ENCODE data around the gene KLHL11.

Gene KLHL11

GRCh38 chr17:41864836-41865595, at the start of gene KLHL11:
KLHL11 (minus strand) TSS chr17:41865423; CDS start chr17:41865370, 53 bp downstream.
- peak; percentile 81 to 89 for DNase-seq

GRCh38 chr17:41915020-41915419, 49.8 kb upstream of the KLHL11 start:
- no peak for DNase-seq

- no peak for DNase-seq
Measured at GRCh38 chr17:41914358-41914766, 49.1 kb upstream of the KLHL11 start.

GRCh38 chr17:41913798-41914197, 48.6 kb upstream of the KLHL11 start:
- DNase-seq: no peak

- no peak for DNase-seq
Measured at GRCh38 chr17:41912925-41913324, 47.7 kb upstream of the KLHL11 start.

- no peak for DNase-seq
Measured at GRCh38 chr17:41910701-41911391, 45.6 kb upstream of the KLHL11 start.

GRCh38 chr17:41909088-41909487, 43.9 kb upstream of the KLHL11 start:
- no peak for DNase-seq

- no peak for DNase-seq
Measured at GRCh38 chr17:41907633-41908539, 42.7 kb upstream of the KLHL11 start.

GRCh38 chr17:41907185-41907556, 41.9 kb upstream of the KLHL11 start:
- no peak for DNase-seq

- no peak for DNase-seq
Measured at GRCh38 chr17:41906465-41907184, 41.4 kb upstream of the KLHL11 start.

GRCh38 chr17:41905172-41905571, 39.9 kb upstream of the KLHL11 start:
- DNase-seq: no peak

- DNase-seq: no peak
Measured at GRCh38 chr17:41904242-41904841, 39.1 kb upstream of the KLHL11 start.

GRCh38 chr17:41901646-41902045, 36.4 kb upstream of the KLHL11 start:
- DNase-seq: no peak

GRCh38 chr17:41896726-41897125, 31.5 kb upstream of the KLHL11 start:
- DNase-seq: no peak

GRCh38 chr17:41895617-41896016, 30.4 kb upstream of the KLHL11 start:
- DNase-seq: no peak

- DNase-seq: no peak
Measured at GRCh38 chr17:41894791-41895331, 29.6 kb upstream of the KLHL11 start.

GRCh38 chr17:41893384-41893783, 28.2 kb upstream of the KLHL11 start:
- DNase-seq: no peak

- DNase-seq: no peak
Measured at GRCh38 chr17:41892021-41892376, 26.8 kb upstream of the KLHL11 start.

- DNase-seq: no peak
Measured at GRCh38 chr17:41891135-41892020, 26.2 kb upstream of the KLHL11 start.

GRCh38 chr17:41888332-41888965, 23.2 kb upstream of the KLHL11 start:
- no peak for DNase-seq
